Upper lobe of left lung (tissue), 6 donors: ENCODE data around the gene DGKB. TPM values are rescaled to one million over a fixed set of nuclear protein-coding genes. Genes with fewer than 3 reads are reported as not detected.

ENCODE experiments used
- ATAC-seq, 2 donors: fragments of 200-7000 bp; cut with Tn5 transposase; one replicate each; pipeline ENCODE4 v1.9.1; 2022; ENCODE audit warnings: mild to moderate bottlenecking in 2 of 2, moderate library complexity in 2 of 2; ENCODE audit not compliant: low FRiP score in 2 of 2
- DNase-seq, 2 donors: peaks; one replicate each; pipeline ENCODE4 v3.0.0-alpha.2; 2019 to 2020
- H3K27ac ChIP-seq, 4 donors: fragments of 200-600 bp; sonication (generic); one replicate each; pipeline ENCODE4 v1.5.1; 2016 to 2019
- H3K27me3 ChIP-seq, 4 donors: fragments of 200-600 bp; sonication (generic); one replicate each; pipeline ENCODE4 v1.5.1; 2017 to 2019
- H3K36me3 ChIP-seq, 4 donors: fragments of 200-600 bp; sonication (generic); one replicate each; pipeline ENCODE4 v1.5.1; 2016 to 2019
- H3K4me1 ChIP-seq, 4 donors: fragments of 200-600 bp; sonication (generic); one replicate each; pipeline ENCODE4 v1.5.1; 2018 to 2019
- H3K4me3 ChIP-seq, 4 donors: fragments of 200-600 bp; sonication (generic); one replicate each; pipeline ENCODE4 v1.5.1; 2017 to 2019; ENCODE audit warnings: mild to moderate bottlenecking in 2 of 4, moderate library complexity in 1 of 4
- H3K9me3 ChIP-seq, 4 donors: fragments of 200-600 bp; sonication (generic); one replicate each; pipeline ENCODE4 v1.5.1; 2018 to 2019
- CTCF ChIP-seq, 6 experiments: fragments of 450-650 bp in 4 of 6; fragments of 200-600 bp in 2 of 6; sonication (generic) in 2 of 6; IDR thresholded peaks; one replicate each; pipeline ENCODE4 v1.5.1; 2016 to 2019; ENCODE audit warnings: antibody characterized with exemption in 6 of 6
- EP300 ChIP-seq, 4 donors: sonication (generic); formaldehyde crosslinking; IDR thresholded peaks; one replicate each; pipeline ENCODE4 v1.5.1; 2017; ENCODE audit warnings: antibody characterized with exemption in 4 of 4, control low read depth in 2 of 4
- POLR2A ChIP-seq, 4 donors: fragments of 450-650 bp; IDR thresholded peaks; one replicate each; pipeline ENCODE4 v1.5.1; 2016 to 2017; ENCODE audit warnings: antibody characterized with exemption in 4 of 4, mild to moderate bottlenecking in 2 of 4
- POLR2AphosphoS5 ChIP-seq, 2 donors: sonication (generic); formaldehyde crosslinking; IDR thresholded peaks; one replicate each; pipeline ENCODE4 v1.5.1; 2017; ENCODE audit warnings: antibody characterized with exemption in 2 of 2
- WGBS, 2 donors: methylation state at CpG; one replicate each; pipeline ENCODE4 v1.1.5; 2017 to 2018; 5-methylcytosine and 5-hydroxymethylcytosine counted together
- total RNA-seq, 6 donors: library from RNA; depleted of rRNA in 4 of 6; stranded (reverse); fragments of >200 nt in 4 of 6; gene quantifications; one replicate each; pipeline versions ENCODE4 v1.1.0 to v1.2.1, GENCODE V29; 2016 to 2021
- donor health status: DM: no; HTN: no; CAD: no; lungs with moderate emphysema.
- donor health status: DM: no; HTN: yes; CAD: no; lungs with severe emphysema.

Gene DGKB
- total RNA-seq, 6 donors from 2014 or later, result 0.09 to 0.30 (median 0.30) TPM; not detected in 3

GRCh38 chr7:14590206-14590605 is 312.3 kb downstream of the DGKB start:
- Histone ChIP-seq H3K9me3 (peaks cover 0 to 11% (median 2%) of the 10 kb centered on the region in 4 donors), H3K4me1 (no peaks in the 10 kb centered on the region), H3K36me3 (no peaks in the 10 kb centered on the region), H3K27me3 (no peaks in the 10 kb centered on the region), H3K27ac (no peak overlapping the region), H3K4me3 (no peak overlapping the region)
- ATAC-seq, result no peak
- TF ChIP-seq EP300 (IDR thresholded peaks at IDR 0.05) (no peak), CTCF (IDR thresholded peaks at IDR 0.05) (no peak), POLR2AphosphoS5 (IDR thresholded peaks at IDR 0.05) (no peak), POLR2A (IDR thresholded peaks at IDR 0.05) (no peak)
- 84 to 85% methylated on average over 3 of the region's 3 CpGs for WGBS, 2 donors
- DNase-seq, result no peak

DNA sequence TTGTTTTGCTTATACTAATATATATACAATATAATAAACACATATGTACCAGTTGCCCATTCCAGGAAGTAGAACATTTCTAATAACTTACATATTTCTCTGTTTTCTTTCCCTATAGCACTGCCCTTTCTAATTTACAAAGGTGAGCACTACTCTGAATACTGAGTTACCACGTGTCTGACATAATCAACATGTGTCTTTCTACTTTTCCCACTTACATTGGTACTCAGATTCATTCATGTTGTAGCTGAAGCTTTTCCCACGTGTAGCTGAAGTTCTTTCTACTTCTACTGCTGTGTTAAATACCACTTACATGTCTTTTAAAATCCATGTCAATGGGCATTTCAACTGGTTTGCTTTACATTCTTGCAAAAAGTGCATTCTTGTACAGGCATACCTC is 317.3 kb downstream of the DGKB start:
- TF ChIP-seq POLR2AphosphoS5 (IDR thresholded peaks at IDR 0.05), result no peak
- TF ChIP-seq EP300 (IDR thresholded peaks at IDR 0.05), result no peak
- TF ChIP-seq CTCF (IDR thresholded peaks at IDR 0.05), result no peak
- TF ChIP-seq POLR2A (IDR thresholded peaks at IDR 0.05), result no peak
- ATAC-seq (no peak), DNase-seq (no peak)
- Histone ChIP-seq H3K4me3 (no peak overlapping the region), H3K4me1 (no peaks in the 10 kb centered on the region), H3K27me3 (no peaks in the 10 kb centered on the region), H3K36me3 (no peaks in the 10 kb centered on the region), H3K27ac (no peak overlapping the region), H3K9me3 (peaks cover 0 to 11% (median 2%) of the 10 kb centered on the region in 4 donors)
- WGBS, 2 donors, result 63 to 71% methylated on average over 2 of the region's 2 CpGs

GRCh38 chr7:14583518-14583917 is 319.0 kb downstream of the DGKB start:
- Histone ChIP-seq H3K4me3 (no peak overlapping the region), H3K27ac (no peak overlapping the region), H3K27me3 (no peaks in the 10 kb centered on the region), H3K9me3 (peaks cover 0 to 11% (median 2%) of the 10 kb centered on the region in 4 donors), H3K36me3 (no peaks in the 10 kb centered on the region), H3K4me1 (no peaks in the 10 kb centered on the region)
- DNase-seq (no peak), ATAC-seq (no peak)
- TF ChIP-seq CTCF (IDR thresholded peaks at IDR 0.05) (no peak), EP300 (IDR thresholded peaks at IDR 0.05) (no peak), POLR2AphosphoS5 (IDR thresholded peaks at IDR 0.05) (no peak)

DNA sequence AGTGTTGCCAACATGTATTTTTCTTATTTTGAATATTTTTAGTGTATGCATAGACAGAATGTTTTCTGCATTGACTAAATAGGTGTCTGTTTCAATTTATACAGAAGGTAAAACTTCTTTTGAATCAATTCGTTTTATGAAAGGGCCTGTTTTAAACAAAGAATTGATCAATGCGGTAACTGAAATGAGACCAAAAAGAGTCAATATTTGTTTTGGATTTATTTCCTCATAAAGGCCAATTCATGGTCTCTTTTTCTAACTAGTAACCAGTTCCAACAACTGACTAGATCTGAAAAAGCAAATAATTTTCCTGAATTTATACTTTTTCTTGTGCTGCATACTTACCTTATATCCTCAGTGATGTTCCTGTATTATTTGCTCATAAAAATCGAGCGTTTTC is 320.5 kb downstream of the DGKB start:
- Histone ChIP-seq H3K9me3 (peaks cover 0 to 11% (median 2%) of the 10 kb centered on the region in 4 donors), H3K4me1 (no peaks in the 10 kb centered on the region), H3K4me3 (no peak overlapping the region), H3K27ac (no peak overlapping the region), H3K27me3 (no peaks in the 10 kb centered on the region), H3K36me3 (no peaks in the 10 kb centered on the region)
- TF ChIP-seq POLR2AphosphoS5 (IDR thresholded peaks at IDR 0.05), result no peak
- TF ChIP-seq CTCF (IDR thresholded peaks at IDR 0.05), result no peak
- no peak for TF ChIP-seq POLR2A (IDR thresholded peaks at IDR 0.05)
- no peak for TF ChIP-seq EP300 (IDR thresholded peaks at IDR 0.05)
- WGBS, 2 donors, result 70 to 72% methylated on average over 4 of the region's 4 CpGs
- no peak for DNase-seq
- no peak for ATAC-seq

GRCh38 chr7:14579971-14580370 is 322.6 kb downstream of the DGKB start:
- no peak for ATAC-seq
- H3K27me3 ChIP-seq, result no peaks in the 10 kb centered on the region
- no peaks in the 10 kb centered on the region for H3K4me1 ChIP-seq
- no peak overlapping the region for H3K4me3 ChIP-seq
- WGBS, 2 donors, result 65 to 68% methylated on average over 2 of the region's 2 CpGs
- H3K36me3 ChIP-seq, result no peaks in the 10 kb centered on the region
- TF ChIP-seq EP300 (IDR thresholded peaks at IDR 0.05) (no peak), CTCF (IDR thresholded peaks at IDR 0.05) (no peak), POLR2A (IDR thresholded peaks at IDR 0.05) (no peak), POLR2AphosphoS5 (IDR thresholded peaks at IDR 0.05) (no peak)
- no peak overlapping the region for H3K27ac ChIP-seq
- H3K9me3 ChIP-seq, result no peaks in the 10 kb centered on the region
- DNase-seq, result no peak
